Measurements from ENCODE around the gene LYRM7.

DNA sequence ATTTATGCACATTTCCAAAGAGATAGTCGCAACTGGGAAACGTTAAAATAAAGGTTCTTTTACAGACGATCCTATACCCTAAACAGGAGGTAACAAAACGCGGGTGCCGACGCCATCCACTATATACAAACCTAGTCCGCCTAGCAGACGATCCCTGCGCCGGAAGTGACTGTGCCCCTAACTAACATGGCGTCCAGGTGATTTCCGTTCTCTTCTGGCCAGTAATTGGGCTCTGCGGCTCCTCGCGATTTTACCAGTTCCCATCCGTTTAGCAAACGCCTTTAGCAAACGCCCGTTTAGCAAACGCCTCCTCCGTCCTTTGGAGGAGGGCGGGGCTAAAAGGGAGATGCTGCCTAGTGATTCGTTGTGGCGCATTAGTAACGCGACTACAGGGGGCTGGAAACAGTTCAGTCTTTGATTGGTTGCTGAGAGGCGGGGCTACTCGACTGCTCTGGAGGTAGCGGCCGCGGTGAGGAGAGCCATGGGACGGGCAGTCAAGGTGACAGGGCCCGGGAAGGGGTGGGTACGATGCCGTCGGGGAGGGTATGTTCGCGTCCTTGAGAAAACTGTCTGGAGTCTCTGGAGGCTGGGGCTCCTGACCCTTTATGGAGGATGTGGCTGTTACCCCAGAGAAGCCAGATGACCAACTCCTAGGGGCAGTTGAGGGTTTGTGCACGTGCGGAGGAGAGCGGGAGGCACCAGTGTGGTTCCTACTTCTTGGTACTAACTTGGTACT lies at the start of gene LYRM7:
- TF ChIP-seq, protein P1, sequence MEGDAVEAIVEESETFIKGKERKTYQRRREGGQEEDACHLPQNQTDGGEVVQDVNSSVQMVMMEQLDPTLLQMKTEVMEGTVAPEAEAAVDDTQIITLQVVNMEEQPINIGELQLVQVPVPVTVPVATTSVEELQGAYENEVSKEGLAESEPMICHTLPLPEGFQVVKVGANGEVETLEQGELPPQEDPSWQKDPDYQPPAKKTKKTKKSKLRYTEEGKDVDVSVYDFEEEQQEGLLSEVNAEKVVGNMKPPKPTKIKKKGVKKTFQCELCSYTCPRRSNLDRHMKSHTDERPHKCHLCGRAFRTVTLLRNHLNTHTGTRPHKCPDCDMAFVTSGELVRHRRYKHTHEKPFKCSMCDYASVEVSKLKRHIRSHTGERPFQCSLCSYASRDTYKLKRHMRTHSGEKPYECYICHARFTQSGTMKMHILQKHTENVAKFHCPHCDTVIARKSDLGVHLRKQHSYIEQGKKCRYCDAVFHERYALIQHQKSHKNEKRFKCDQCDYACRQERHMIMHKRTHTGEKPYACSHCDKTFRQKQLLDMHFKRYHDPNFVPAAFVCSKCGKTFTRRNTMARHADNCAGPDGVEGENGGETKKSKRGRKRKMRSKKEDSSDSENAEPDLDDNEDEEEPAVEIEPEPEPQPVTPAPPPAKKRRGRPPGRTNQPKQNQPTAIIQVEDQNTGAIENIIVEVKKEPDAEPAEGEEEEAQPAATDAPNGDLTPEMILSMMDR (IDR thresholded peaks at IDR 0.05) = no peak
- no peak for TF ChIP-seq ZFX (IDR thresholded peaks at IDR 0.05; ENCODE audit: borderline replicate concordance)

Measured in 22Rv1 (cell line).